Progenitor cell of endocrine pancreas (in vitro differentiated cells): ENCODE results near the gene POLR3H. TPM values are rescaled to one million over a fixed set of nuclear protein-coding genes. Genes with fewer than 3 reads are reported as not detected.
A peak's percentile ranks its signal among the peaks of the same experiment; 100 is the strongest.

Source experiments
- DNase-seq: peaks from one replicate; pipeline ENCODE4 v3.0.0; 2021; ENCODE audit warnings: low spot score; ENCODE audit not compliant: unreplicated experiment
- H3K27ac Mint-ChIP-seq: 2 replicates; pipeline ENCODE4 v1.8.0; 2021; ENCODE audit warnings: mild to moderate bottlenecking, moderate library complexity, mixed read lengths
- H3K27me3 Mint-ChIP-seq: 2 replicates; pipeline ENCODE4 v1.8.0; 2021; ENCODE audit warnings: mixed read lengths
- H3K36me3 Mint-ChIP-seq: 2 replicates; pipeline ENCODE4 v1.8.0; 2022; ENCODE audit warnings: mixed read lengths; ENCODE audit not compliant: insufficient read depth
- H3K4me1 Mint-ChIP-seq: 2 replicates; pipeline ENCODE4 v1.8.0; 2021; ENCODE audit warnings: low read depth, mixed read lengths
- H3K4me3 Mint-ChIP-seq: 2 replicates; pipeline ENCODE4 v1.8.0; 2021; ENCODE audit warnings: low read depth, mild to moderate bottlenecking, moderate library complexity, mixed read lengths
- H3K9me3 Mint-ChIP-seq: 2 replicates; pipeline ENCODE4 v1.8.0; 2021; ENCODE audit warnings: low read depth, mixed read lengths
- CTCF ChIP-seq: fragments of 200-600 bp; sonication (generic); IDR thresholded peaks from one replicate; pipeline ENCODE4 v1.5.0; 2021; ENCODE audit warnings: antibody characterized with exemption, mild to moderate bottlenecking; ENCODE audit not compliant: unreplicated experiment
- total RNA-seq: library from RNA; stranded (reverse); gene quantifications from 2 replicates; pipeline ENCODE4 v1.2.1, GENCODE V29; 2021

The POLR3H gene
- total RNA-seq, 1 donor from 2014 or later = 44.1 TPM

GRCh38 chr22:41541484-41541883 is 2.8 kb downstream of the POLR3H start:
- no peak for DNase-seq
- Mint-ChIP-seq H3K4me1 (peaks cover 25% of the 10 kb centered on the region), H3K9me3 (no peaks in the 10 kb centered on the region), H3K27me3 (no peaks in the 10 kb centered on the region), H3K4me3 (peak overlapping the region; percentile 57), H3K27ac (peak overlapping the region; percentile 4), H3K36me3 (peaks cover 4% of the 10 kb centered on the region)
- TF ChIP-seq CTCF = no peak

- Mint-ChIP-seq H3K36me3 (peaks cover 4% of the 10 kb centered on the region), H3K27ac (no peak overlapping the region), H3K27me3 (no peaks in the 10 kb centered on the region), H3K4me3 (no peak overlapping the region), H3K4me1 (peaks cover 25% of the 10 kb centered on the region), H3K9me3 (no peaks in the 10 kb centered on the region)
- DNase-seq = no peak
- no peak for TF ChIP-seq CTCF
These were observed 3.9 kb downstream of the POLR3H start for GRCh38 chr22:41540365-41540764.

- no peak for DNase-seq
- Mint-ChIP-seq H3K27ac (no peak overlapping the region), H3K27me3 (no peaks in the 10 kb centered on the region), H3K9me3 (no peaks in the 10 kb centered on the region), H3K4me1 (peaks cover 24% of the 10 kb centered on the region), H3K36me3 (peaks cover 8% of the 10 kb centered on the region), H3K4me3 (no peak overlapping the region)
- TF ChIP-seq CTCF = no peak
These were observed 4.3 kb downstream of the POLR3H start for GRCh38 chr22:41540006-41540315.

- Mint-ChIP-seq H3K27me3 (no peaks in the 10 kb centered on the region), H3K4me3 (no peak overlapping the region), H3K9me3 (no peaks in the 10 kb centered on the region), H3K4me1 (peaks cover 20% of the 10 kb centered on the region), H3K36me3 (peaks cover 9% of the 10 kb centered on the region), H3K27ac (no peak overlapping the region)
- DNase-seq = no peak
- TF ChIP-seq CTCF = no peak
These were observed 4.9 kb downstream of the POLR3H start for GRCh38 chr22:41539146-41540005.

GRCh38 chr22:41538583-41538982 is 5.7 kb downstream of the POLR3H start:
- no peak for DNase-seq
- Mint-ChIP-seq H3K9me3 (no peaks in the 10 kb centered on the region), H3K27me3 (no peaks in the 10 kb centered on the region), H3K27ac (no peak overlapping the region), H3K36me3 (peaks cover 10% of the 10 kb centered on the region), H3K4me3 (no peak overlapping the region), H3K4me1 (peaks cover 18% of the 10 kb centered on the region)
- no peak for TF ChIP-seq CTCF
